ENCODE data around the gene ANKRD63.

Gene ANKRD63

GRCh38 chr15:40234783-40235182, 48.1 kb downstream of the ANKRD63 start:
- Histone ChIP-seq H3K4me2 (peak overlapping the region; percentile 63 to 94 (median 83)), H3K9me3 (replicated peaks in 1 of 11) (no peaks in the 10 kb centered on the region), H3K27ac (peak overlapping the region in 10 of 11 experiments; percentile 49 to 71 (median 58); a peak in 21 of 22 replicates)

GRCh38 chr15:40233727-40234577, 48.9 kb downstream of the ANKRD63 start:
- Histone ChIP-seq H3K27me3 (peaks cover 0 to 6% (median 0%) of the 10 kb centered on the region in 11 experiments; a peak in 4 of 22 replicates), H3K27ac (peak overlapping the region in 7 of 11 experiments; percentile 22 to 71 (median 61); a peak in 10 of 22 replicates), H3K4me3 (no peak overlapping the region), H3K9ac (peak overlapping the region in 4 of 11 experiments; percentile 6 to 60 (median 40); a peak in 7 of 22 replicates), H3K4me2 (peak overlapping the region; percentile 63 to 94 (median 83)), H4K20me1 (no peaks in the 10 kb centered on the region), H3K9me3 (replicated peaks in 1 of 11) (no peaks in the 10 kb centered on the region), H3K36me3 (peaks cover 0 to 51% (median 30%) of the 10 kb centered on the region in 11 experiments; a peak in 20 of 22 replicates), H3K4me1 (peaks cover 30 to 57% (median 51%) of the 10 kb centered on the region in 10 experiments)
- TF ChIP-seq Cebpa-rat (IDR thresholded peaks at IDR 0.05) = no peak

More at GRCh38 chr15:40234783-40235182, 48.1 kb downstream of the ANKRD63 start:
- H3K36me3 ChIP-seq = peaks cover 0 to 43% (median 22%) of the 10 kb centered on the region in 11 experiments; a peak in 20 of 22 replicates
- H4K20me1 ChIP-seq = no peaks in the 10 kb centered on the region
- peak overlapping the region in 1 of 10 experiments; percentile 21; a peak in 2 of 20 replicates for H3K4me3 ChIP-seq
- H3K4me1 ChIP-seq = peaks cover 38 to 66% (median 58%) of the 10 kb centered on the region in 10 experiments
- peaks cover 0 to 13% (median 8%) of the 10 kb centered on the region in 11 experiments; a peak in 6 of 22 replicates for H3K27me3 ChIP-seq
- peak overlapping the region in 10 of 11 experiments; percentile 8 to 63 (median 39); a peak in 17 of 22 replicates for H3K9ac ChIP-seq
- no peak for TF ChIP-seq Cebpa-rat (IDR thresholded peaks at IDR 0.05)

GRCh38 chr15:40232625-40233070, 50.2 kb downstream of the ANKRD63 start:
- Histone ChIP-seq H3K9me3 (replicated peaks in 1 of 11) (no peaks in the 10 kb centered on the region), H3K4me2 (peak overlapping the region in 7 of 11 experiments; percentile 16 to 94 (median 86); a peak in 13 of 22 replicates), H3K36me3 (peaks cover 0 to 64% (median 43%) of the 10 kb centered on the region in 11 experiments; a peak in 20 of 22 replicates), H3K27me3 (no peaks in the 10 kb centered on the region), H3K4me3 (no peak overlapping the region), H3K4me1 (peaks cover 22 to 48% (median 43%) of the 10 kb centered on the region in 10 experiments), H4K20me1 (no peaks in the 10 kb centered on the region), H3K9ac (peak overlapping the region in 2 of 11 experiments; percentile 27 to 54; a peak in 4 of 22 replicates), H3K27ac (peak overlapping the region in 9 of 11 experiments; percentile 22 to 77 (median 53); a peak in 12 of 22 replicates)
- no peak for TF ChIP-seq Cebpa-rat (IDR thresholded peaks at IDR 0.05)

All from BLaER1 treated with 17β-estradiol and CSF1 and Interleukin-3, amounts not matched to agents 10 nM and 100 nM (cell line).